Activated gamma-delta T cell (primary cell): ENCODE data around the gene EDAR.

ENCODE experiments used
- DNase-seq: peaks from one replicate; lab custom pipeline; 2025; lab: John Stamatoyannopoulos, UW

Gene EDAR

DNA sequence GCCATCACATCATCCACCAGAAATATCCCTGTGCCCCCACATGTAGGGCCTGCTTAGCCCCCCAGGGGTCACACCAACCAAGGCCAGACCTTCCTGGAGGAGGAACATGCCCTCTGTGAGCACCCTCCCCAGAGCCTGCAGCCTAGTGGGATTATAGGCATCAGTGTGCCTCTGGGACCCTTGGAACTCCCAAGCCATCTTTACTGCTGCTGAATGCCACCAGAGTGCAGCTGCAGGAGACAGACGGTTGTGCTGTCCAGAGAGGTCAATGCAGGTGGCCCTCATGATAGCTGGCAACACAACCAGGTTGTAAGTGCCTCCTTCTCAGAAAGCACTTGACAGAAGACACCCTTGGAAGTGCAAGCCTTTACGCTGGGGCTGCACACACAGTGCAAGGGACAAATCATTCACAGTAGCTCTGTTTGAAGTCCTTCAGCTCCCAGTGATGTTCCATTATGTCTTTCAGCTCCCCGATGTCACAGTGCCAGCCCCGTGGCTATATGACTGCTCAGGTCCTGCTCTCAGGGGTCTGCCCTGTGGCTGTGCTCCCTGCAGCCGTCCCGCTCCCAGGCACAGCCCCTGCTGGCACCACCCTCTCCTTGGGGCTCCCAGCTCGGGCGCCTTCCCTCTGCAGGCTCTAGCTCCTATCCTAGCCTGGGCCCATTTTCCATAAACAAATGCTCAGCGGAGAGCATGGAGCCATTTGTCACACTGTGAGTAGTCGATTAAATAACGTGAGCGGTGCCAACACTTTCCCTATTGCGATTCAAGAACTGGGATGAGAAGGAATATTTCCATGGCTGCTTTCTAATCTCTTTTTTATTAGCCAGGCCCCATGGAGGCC lies 65.1 kb downstream of the EDAR start:
- DNase-seq = no peak

DNA sequence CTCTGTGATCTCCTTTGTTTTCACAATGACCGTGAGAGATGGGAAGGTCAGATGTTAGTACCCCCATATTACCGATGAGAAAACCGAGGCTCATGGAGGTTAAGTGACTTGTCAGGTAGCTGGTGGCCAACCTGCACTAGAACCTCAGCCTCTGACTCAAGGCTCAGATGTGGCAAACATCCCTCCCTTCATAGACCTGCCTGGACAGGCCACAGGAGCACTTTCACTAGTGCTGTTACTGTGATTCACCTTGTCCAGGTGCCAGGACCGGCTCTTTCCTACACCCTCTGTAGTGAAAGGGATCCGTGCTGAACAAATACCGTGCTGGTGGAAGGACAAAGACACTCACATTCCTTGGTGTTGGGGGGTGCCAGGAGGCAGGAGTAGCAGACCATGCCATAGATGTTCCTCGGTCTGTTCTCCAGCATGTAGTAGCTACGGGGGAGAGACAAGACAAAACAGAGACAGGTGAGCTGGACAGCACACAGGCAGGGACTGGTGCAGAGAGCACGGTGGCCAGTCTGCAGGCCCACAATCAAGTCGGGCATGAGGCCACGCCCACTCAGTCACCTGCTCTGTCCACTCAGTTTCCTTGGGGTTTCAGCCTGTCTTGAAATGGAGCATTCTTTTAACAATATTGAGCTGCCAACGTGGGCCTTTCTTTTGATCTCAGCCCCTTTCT lies 65.9 kb downstream of the EDAR start:
- no peak for DNase-seq

DNA sequence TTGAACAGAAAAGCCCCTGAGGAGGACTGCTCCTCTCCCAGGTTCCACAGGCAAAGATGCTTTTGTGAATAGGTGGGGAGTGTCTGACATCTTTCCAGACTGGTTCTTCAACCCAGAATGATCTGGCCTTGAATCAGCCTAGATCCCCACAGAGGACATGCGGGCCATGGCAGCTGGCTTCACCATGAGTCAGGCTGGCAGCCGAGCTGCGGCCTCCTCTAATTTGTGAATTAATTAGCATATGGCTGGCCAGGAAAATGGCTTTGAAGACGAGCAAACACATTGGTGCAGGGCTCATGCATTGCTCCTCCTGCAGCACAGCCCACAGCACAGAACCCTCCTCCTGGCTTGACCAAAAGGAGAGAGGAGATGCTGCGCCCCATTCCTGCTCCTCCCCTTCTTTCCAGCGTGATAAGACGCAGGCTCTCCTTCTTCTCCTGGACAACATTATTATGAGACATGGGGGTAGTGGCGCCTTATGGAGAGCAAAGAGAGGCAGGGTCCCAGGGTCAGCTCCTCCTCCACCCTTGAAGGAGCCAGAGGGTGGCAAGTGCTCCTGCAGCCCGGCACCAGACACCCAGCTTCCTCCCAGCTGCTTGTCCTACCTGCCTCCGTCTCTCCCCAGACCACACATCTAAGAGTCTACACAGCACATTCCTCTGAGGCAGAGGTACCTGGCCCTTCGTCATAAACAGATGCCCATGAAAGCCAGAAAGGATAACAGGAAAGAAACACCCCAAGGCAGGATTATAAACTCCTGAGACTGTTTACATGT lies 66.7 kb downstream of the EDAR start:
- no peak for DNase-seq

DNA sequence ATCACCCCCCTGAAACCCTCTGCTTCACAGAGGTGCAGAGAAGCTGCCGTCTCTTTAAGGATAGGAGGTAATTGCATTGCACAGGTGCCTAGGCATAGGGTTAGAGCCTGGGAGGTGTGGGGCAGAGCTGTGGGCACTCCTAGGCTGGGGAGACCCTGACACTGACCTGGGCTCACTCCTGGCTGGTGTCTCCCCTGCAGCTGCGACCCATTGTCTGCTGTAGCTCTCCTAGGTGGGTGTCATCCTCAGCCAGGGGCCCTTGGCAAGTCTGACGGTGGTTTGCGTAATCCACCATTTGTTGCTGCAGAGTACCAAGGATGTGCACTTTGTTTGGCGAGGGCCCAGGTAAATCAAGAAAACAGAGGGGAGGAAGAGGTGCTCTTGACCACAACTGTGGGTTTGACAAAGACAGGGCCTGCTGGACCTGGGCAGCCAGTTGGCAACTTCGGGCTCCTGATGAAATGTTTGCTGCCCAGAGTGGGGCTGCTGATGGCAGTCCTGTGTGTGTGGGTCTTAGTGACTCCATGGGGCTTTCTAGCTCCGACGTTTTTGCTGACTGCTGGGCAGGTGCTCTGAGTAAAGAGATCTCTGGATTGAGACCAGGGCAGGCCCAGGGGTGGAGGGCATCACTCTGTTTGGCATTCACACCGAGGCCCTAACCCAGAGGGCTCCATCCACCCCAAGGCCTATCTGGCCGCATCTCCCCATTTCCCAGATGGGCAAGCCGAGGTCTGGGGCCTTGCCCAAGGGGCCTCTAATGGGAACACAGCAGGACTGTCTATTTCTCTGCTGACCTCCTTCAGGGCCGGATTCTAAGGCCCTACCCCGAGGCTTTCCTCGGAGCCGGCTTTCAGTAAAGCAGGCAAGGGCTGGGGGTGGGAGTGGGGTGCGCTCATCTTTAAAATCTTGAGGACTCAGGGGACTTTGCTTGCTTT lies 67.7 kb downstream of the EDAR start:
- no peak for DNase-seq

DNA sequence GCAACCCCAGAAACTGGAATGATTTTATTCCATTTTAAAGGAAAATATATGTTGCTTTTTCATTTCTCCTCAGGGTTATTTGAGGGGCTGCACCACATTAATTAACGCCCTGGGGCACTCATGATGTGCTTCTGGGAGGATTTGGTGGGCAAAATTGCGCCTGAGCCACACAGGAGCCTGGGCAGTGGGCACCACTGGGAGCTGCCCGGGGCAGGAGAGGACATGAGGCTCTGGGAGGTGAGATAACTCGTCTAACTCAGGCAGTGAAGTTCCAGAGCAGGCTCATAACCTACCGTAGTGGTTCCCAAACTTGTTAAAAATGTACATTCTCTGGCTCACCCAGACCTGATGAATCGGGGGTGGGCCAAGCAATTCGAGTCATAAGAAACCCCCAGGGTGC lies 68.3 kb downstream of the EDAR start:
- DNase-seq = no peak

DNA sequence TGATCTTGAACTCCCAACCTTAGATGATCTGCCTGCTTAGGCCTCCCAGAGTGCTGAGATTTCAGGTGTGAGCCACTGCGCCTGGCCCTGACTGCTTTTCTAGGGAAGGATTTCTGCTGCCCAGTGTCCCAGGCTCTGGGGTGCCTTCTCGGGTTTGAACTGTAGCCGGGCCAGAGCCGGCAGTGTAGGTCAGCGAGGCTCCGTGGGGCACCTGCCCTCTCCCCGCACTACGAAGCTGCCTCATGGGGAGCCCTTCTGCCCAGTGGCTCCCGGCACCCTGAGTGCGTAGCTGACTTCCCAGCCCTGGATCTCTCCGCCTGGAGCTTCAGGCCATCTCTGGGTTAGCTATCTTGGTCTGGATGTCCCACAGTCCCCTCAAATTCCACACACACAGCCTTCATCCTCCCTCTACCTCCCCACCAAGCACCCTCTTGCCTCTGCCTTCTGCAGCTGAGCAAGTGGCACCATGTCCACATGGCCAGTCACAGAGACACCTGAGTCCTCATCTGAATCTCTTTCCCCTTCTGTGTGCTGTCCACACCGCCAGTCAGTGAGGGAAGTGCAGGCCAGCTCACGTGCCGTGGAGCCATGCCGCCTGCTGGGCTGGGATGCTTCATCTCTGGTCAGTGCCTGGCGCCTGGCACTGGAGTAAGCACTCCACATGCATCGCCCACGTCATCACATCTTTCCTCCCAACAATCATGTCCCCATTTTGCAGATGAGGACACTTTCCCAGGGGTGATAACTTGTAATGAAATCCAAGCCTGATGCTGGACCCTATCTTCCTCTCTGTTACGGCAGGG lies 69.2 kb downstream of the EDAR start:
- DNase-seq = no peak

DNA sequence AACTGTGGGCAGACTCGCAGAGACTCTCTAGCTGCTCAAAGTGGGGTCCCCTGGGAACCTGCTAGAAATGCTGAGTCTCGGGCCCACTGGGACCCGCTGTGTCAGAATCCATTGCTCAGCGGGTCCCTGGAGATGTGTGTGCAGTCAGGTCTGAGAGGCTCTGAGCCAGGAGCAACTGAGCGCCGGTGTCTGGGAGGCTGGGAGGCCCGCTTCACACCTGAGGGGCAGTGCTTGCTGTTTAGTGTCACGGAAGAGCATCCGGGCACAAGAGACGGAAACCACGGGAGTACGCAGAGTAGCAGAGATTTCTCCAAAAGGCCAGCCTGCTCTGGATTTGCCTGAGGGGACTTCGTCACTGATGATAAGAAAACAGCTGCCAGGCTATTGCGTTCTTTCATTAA lies 70.1 kb downstream of the EDAR start:
- no peak for DNase-seq

DNA sequence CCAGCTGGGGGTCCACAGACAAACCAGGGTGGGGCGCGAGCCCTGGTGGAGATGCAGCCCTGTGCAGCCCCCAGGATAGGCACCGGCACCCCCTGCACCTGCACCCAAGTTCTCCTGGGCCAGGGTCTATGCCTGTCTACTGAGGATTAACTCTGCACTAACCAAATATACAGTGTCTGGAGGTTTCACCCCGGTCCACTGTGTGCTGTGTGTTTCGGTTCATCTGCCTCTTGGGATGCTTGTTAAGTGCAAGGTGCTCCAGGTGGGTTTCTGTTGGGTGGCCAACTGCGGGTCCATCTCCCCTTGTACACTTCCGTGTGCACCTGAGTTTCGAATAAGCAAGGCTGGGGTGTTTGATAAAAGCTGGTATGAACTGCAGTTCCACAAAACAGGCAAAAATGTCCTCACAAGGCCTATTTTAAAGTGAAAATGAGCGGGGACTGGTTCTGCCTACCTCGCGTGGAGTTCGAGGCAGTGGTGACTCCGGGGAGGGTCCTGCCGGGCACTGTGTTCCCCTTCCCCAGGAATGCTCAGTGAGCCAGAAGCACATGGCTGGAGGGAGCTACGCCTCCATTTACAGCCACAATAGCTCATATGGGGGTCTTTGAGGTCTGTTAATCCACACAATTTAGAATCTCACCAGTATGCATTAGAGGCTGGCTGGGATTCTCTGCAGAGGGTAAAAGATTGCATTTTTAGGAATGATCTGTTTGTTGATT lies 70.7 kb downstream of the EDAR start:
- no peak for DNase-seq

DNA sequence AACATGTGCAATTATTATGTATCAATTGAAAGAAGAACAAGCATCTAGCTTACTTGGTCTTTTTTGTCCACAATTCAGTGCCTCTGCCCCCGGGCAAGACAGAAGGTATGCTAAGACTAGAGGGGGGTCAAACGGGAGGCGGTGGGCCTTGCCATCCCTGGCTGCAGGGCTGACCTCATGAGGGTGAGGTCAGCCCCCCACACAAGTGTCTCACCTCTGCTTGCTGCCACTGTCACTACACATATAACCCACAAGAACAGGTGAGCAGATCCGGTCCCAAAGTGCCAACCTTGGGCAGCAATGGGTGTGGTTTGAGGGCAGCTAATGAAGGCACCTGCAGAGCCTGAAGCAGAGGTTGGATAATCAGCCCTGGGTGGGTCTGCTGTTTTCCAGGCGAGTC lies 71.5 kb downstream of the EDAR start:
- DNase-seq = no peak

DNA sequence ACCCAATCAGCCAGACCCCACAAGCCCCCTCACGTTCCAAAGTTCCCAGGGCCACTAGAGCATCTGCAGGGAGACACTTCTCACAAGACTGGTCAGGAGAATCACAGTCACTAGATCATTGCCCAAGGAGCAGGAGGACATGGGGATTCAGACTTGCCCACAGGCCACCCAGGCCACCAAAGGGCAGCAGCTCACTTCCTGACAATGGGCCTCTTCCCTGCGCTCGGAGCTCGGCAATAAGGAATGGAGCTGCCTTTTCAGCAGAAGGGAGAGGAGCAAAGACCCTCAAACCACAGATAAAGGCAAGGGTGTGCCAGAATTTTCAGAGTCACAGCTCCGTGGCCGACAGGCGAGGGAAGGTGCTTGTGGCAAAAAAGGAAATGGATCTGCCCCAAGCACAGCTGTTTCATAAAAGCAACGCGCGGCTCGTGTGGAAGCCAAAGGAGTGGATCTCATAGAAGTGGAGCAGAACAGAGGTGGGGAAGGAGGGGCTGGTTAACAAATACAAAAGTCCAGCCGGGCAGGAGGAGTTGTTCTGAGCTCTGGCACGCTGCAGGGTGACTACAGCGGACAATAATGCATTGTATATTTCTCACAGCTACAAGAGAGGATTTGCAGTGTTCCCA lies 72.1 kb downstream of the EDAR start:
- DNase-seq = no peak

DNA sequence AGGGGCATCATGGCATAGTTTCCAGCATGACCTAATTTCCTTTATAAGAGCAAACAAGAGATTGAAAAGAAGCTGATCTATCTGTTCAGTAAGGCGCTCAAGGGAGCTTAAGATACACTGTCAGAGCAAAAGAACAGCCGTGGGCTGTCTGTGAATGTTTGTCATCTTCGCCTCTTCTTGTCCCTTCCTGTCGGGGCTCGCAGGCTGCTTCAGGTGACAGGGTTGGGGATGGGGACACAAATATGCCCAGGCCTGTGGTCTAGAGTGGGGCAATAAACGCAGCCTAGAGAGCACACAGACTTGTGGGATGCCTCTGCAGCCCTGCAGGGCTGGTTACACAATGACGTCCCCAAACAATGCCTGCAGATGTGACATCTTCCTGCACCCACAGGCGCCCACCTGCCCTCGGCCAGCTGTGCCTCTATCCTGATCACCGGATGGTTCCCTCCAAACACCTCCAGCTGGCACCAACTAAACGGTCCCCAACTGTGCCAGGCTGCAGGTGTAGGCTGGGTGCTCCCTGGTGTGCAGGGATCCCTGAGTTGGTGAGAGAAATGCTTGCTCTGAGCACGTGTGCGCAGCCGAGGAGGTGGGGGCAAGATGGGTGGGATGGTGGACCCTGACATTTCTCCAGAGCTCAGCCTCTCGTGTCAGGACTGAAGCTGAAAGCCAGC lies 72.8 kb downstream of the EDAR start:
- DNase-seq = no peak

DNA sequence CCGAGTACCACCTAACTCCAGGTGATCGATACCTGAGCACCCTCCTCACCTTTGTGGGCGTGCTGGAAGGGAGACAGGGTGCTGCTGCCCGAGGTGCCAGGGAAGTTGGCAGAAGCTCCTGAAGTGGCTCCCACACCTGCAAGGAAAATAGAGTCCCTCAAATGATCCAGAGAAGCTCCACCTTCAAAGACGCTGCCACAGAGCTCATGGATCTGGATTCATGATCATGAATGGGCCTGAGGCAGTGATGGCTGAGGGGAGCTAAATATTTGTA lies 76.5 kb downstream of the EDAR start:
- DNase-seq = no peak

DNA sequence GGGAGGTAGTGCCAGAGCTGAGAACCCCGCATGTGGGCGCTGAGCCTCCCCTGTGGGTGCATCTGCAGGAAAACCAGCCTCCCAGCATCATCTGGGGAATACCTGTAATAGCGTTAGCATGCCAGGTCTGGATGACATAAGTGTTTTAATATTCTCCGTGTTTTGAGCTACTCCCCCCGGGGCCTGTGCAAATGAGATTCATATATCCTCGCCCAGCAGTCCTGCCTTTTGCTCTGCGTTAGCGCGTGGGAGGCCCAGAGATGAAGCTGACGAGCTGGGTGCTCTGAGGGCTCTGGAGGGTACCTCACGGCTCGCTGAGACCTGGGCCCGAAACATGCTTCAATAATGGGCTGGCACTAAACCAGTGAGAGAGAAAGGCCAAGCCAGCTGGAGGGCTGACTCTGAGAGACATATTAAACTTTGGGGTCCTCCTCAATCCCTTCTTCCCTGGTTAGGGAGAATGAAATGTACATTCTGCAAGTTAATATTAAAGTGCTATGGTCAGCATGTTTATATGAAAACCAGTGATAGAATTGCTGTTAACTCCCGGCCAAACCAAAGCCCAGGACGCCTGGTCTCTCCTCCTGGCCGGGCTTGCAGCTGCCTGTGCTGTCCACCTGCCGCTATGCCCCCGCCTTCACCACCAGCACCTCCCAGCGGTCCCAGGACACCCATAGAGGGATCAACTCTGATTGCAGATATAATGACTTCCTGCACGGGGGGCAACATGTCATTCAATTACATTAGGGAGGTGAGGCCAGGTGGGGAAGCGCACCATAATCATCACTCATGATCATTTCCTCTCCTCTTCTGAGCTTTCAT lies 77.0 kb downstream of the EDAR start:
- no peak for DNase-seq

DNA sequence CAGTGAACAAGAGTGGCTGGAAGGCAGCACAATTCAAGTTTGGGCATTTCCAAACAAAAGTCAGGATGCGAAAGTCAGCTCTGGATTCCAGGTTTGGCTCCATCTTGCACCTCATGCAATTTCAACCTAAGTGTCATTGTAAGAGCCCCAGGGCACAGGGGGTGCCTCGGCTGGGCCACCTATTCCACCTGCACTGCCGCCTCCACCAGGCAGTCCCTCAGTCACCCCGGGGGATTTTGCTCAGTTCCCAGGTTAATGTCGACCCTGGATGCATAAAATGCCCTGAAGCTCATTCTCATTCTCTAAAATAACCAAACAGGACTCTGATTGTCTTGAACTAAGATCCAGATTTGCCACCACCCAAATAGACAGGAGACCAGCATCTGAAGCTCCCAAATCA lies 77.6 kb downstream of the EDAR start:
- DNase-seq = no peak

DNA sequence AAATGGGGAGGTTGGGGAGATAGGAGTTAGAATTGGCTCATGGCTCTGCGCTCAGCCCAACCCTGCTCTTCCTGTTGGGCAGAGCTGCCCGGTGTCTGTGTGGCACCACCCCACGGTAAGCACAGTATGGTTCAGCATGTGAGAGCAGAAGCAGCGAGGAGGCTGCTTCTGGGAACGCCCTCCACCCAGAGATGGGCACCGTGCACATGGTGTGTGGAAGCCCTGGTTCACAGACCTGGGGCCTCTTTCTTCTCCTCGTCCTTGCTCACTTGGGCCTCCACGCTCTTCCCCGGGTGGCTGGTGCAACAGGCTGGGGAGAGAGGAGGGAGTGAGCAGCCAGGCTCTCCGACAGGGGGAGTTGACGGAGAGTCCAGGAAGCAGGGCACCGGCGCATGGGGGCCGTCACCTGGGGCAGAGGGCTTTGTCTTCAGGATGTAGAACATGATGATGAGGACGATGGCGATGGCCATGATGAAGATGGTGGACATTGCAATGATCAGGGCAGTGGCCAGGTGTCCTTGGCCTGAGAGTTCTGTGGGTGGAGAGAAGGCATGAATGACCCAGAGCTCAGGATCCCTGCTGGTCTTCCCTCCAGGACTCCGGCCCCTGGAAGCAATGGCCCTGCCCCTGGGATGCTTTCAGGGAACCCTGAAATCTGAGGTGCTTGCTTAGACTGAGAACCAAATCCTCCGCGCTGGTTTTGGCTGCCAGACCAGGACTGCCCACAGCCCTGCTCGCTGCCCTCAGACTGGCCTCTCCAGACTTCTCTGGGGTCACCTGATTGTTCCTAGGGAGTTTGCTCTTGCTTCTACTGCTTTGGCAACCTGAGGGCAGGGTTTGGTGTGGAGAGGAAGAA lies 78.3 kb downstream of the EDAR start:
- no peak for DNase-seq

DNA sequence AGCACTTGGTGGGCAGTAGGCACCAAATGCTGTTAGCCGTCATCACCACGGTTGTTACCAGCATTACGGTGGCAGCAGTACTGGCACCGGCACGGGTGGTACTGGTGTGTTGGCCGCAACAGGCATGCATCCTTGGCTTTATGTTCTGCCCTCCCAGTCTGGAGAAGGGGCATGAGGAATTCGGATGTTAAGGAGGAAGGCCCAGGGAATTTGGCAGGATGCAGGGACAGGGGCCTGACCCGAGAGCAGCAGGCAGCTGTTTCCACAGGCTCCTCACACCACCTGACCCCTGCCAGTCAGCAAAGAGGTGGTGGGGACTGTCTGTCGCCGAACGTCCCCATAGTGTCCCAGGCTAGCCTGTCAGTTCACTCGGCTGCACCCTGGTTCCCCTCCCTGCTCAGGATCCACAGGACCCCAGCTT lies 79.0 kb downstream of the EDAR start:
- DNase-seq = no peak

DNA sequence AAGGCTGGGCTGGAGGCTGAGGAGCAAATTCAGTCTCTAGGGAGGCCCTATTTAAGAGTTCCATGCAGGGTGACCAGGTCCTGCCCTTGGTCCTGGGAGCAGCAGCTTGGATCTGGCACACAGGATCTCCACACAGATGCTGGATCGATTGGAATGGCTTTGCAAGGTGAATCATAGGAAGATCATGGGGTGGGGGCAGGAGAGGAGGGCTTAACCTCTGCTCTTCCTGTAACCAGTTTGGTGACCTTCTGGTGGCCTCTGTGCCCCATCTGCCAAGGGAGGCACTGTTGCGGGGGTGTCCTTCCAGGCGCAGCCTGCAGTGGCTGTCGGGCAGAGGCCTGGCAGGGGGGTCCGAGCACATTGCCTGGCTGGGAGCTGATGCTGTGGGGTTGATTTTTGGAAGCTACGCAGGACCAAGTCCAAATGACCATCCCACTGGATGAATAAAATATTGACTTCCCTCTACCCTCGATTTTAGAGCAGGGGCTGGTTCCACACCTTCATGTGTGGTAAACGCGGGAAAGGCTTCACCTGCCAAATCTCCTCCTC lies 79.7 kb downstream of the EDAR start:
- DNase-seq = no peak
